Thoracic aorta (tissue), 2 donors: ENCODE measurements around the gene MED20. TPM values are rescaled to one million over a fixed set of nuclear protein-coding genes. Genes with fewer than 3 reads are reported as not detected.
"Not testable (repeated sequence)": the region's sequence is repeated elsewhere in the genome, so short reads cannot be mapped to it uniquely, and the experiment has no call there.

Source experiments
- ATAC-seq: fragments of 150-250 bp; one replicate; pipeline ENCODE4 v1.8.0; 2017; ENCODE audit warnings: low read depth; ENCODE audit not compliant: insufficient number of reproducible peaks, low FRiP score
- DNase-seq: peaks from one replicate; pipeline ENCODE4 v3.0.0-alpha.2; 2020; ENCODE audit warnings: low spot score
- H3K27ac ChIP-seq, 2 donors: fragments of 200-600 bp; sonication (generic); 1 replicate in 1 of 2; 2 replicates in 1 of 2; pipeline ENCODE4 v1.5.1; 2016; ENCODE audit warnings: mild to moderate bottlenecking in 2 of 2, moderate library complexity in 2 of 2
- H3K27me3 ChIP-seq: fragments of 200-600 bp; sonication (generic); replicated peaks from 2 replicates; pipeline ENCODE4 v1.6.0; 2016; ENCODE audit warnings: mild to moderate bottlenecking; ENCODE audit not compliant: insufficient read depth
- H3K36me3 ChIP-seq: fragments of 200-600 bp; sonication (generic); one replicate; pipeline ENCODE4 v1.5.1; 2016
- H3K4me1 ChIP-seq, 2 donors: fragments of 200-600 bp; sonication (generic); 1 replicate in 1 of 2; 2 replicates in 1 of 2; pipeline versions ENCODE4 v1.5.1 to v1.6.0; 2016; ENCODE audit warnings: low read depth in 2 of 2, mild to moderate bottlenecking in 1 of 2; ENCODE audit not compliant: control insufficient read depth in 1 of 2
- H3K4me3 ChIP-seq: fragments of 200-600 bp; sonication (generic); 2 replicates; pipeline ENCODE4 v1.5.1; 2016; ENCODE audit warnings: mild to moderate bottlenecking
- H3K9me3 ChIP-seq: fragments of 200-600 bp; sonication (generic); 2 replicates; pipeline ENCODE4 v1.5.1; 2016
- CTCF ChIP-seq: fragments of 200-600 bp; sonication (generic); IDR thresholded peaks from one replicate; pipeline ENCODE4 v1.5.1; 2019; ENCODE audit warnings: antibody characterized with exemption
- total RNA-seq, 2 donors: library from RNA; depleted of rRNA; stranded (reverse); fragments of >200 nt; gene quantifications; one replicate each; pipeline versions ENCODE4 v1.1.0 to v1.2.3, GENCODE V29; 2016

The MED20 gene
- total RNA-seq, 2 donors from 2014 or later = 5.6 to 11.6 TPM

DNA sequence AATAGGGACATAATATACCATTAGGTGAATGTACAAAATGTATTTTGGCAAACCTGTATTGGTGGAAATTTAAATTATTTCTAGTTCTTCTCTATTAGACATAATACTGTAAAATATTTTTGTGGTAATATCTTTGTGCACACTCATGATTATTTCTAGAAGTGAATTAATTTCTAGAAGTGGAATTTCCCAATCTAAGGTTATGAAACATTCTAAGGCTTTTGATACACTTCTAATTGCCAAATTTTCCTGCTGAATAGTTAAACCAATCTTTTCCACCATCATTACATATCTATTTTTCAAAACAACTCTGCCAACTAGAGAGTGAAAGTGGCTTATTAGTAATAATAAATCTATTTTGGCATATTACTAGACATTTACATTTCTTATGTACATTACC lies 22.5 kb upstream of the MED20 start:
- Histone ChIP-seq H3K36me3 (no peaks in the 10 kb centered on the region), H3K4me1 (peaks cover 24 to 29% of the 10 kb centered on the region in 2 donors), H3K27ac (no peak overlapping the region), H3K9me3 (no peaks in the 10 kb centered on the region), H3K4me3 (no peak overlapping the region), H3K27me3 (no peaks in the 10 kb centered on the region)
- ATAC-seq = no peak
- DNase-seq = no peak
- TF ChIP-seq CTCF = no peak

GRCh38 chr6:41942882-41943281 lies 21.9 kb upstream of the MED20 start:
- DNase-seq, H3K27ac ChIP-seq, H3K36me3 ChIP-seq, H3K27me3 ChIP-seq, H3K4me3 ChIP-seq, H3K9me3 ChIP-seq, ATAC-seq: not testable (repeated sequence)
- peaks cover 24 to 29% of the 10 kb centered on the region in 2 donors for H3K4me1 ChIP-seq

DNA sequence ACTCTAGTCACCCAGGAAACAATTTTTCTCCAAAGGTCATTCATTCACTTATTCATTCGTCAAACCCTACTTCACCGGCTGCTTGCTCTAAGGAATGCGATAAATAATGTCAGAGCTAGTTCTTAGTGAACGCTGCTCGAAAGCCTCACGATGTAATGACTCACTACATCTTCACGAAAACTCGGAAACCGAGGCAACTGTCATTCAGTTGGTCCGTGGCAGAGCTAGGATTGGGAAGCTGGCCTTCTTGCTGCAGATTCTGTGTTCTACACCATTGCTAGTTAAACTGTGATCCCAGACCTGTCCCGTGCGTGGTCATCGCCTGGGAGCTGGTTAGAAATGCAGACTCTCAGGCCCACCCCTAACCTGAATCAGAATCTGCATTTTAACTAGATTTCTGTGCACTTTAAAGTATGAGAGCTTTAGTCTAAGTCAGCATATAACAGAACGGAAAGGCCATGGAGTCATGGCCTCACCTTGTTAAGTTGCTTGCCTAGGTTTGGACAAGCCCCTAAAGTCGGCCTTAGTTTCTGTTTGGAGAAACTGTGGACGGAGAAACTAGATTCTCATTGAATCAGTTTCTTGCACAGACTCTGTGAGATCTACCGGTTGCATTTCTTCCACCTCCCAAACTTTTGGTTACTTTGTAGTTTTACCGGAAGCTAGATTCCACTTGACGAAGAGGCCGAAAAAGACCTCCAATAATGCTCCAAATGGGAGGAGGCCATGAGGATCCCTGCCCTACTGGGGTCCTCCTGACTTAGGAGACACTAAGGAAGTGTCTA lies 21.3 kb upstream of the MED20 start:
- Histone ChIP-seq H3K9me3 (no peaks in the 10 kb centered on the region), H3K4me1 (peaks cover 24 to 29% of the 10 kb centered on the region in 2 donors), H3K36me3 (no peaks in the 10 kb centered on the region), H3K27me3 (no peaks in the 10 kb centered on the region), H3K27ac (peak overlapping the region; percentile 71 to 83), H3K4me3 (peak overlapping the region; percentile 83)
- ATAC-seq (peak; percentile 36), DNase-seq (no peak)
- no peak for TF ChIP-seq CTCF

DNA sequence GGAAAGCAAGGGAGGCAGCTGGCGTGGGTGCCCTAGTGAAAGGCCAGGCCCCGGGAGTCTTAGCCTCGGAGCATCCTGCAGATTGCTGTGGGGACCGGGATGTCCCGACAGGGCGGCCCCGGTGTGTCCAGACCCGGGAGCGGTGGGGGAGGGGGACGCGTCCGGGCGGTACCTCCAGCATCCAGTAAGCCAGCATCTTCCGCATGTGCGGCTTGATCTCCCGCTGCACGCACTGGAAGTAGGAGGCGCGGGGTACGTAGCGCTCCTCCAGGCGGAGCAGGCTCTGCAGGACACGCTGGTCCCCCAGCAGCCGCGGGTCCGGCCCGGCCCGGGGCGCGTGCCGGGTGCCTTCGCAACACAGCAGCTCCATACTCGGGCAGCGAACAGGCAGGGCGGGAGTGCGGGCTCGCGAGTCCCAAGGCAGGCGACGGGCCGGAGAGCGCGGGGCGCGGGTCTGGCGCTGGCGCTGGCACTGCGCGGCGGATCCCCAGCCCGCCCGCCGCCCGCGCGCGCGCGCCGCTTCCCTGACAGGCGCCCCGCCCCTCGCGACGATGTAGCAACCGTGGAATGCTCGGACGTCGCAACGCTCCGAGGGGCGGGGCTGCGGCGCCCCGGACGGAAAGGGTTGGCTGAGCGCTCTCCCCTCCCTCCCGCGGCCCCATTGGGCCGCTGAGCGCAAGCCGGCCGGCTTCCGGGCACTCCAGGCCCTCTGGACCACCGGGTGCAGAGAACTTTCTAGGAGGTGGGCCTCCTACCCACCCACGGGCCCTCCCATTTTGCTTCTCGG lies 20.5 kb upstream of the MED20 start, which contains the start of gene CCND3:
CCND3 (minus strand) TSS at position 529 of the 787 bp plus-strand sequence; CDS start at position 370, 159 bp downstream.
- ATAC-seq (peak; percentile 84), DNase-seq (peak; percentile 65)
- Histone ChIP-seq H3K27me3 (no peaks in the 10 kb centered on the region), H3K27ac (peak within 1 kb of the TSS; percentile 71 to 83), H3K4me3 (peak within 1 kb of the TSS; percentile 83), H3K4me1 (peaks cover 29 to 33% of the 10 kb centered on the region in 2 donors), H3K36me3 (peaks cover 6% of the 10 kb centered on the region), H3K9me3 (no peaks in the 10 kb centered on the region)
- TF ChIP-seq CTCF = no peak

DNA sequence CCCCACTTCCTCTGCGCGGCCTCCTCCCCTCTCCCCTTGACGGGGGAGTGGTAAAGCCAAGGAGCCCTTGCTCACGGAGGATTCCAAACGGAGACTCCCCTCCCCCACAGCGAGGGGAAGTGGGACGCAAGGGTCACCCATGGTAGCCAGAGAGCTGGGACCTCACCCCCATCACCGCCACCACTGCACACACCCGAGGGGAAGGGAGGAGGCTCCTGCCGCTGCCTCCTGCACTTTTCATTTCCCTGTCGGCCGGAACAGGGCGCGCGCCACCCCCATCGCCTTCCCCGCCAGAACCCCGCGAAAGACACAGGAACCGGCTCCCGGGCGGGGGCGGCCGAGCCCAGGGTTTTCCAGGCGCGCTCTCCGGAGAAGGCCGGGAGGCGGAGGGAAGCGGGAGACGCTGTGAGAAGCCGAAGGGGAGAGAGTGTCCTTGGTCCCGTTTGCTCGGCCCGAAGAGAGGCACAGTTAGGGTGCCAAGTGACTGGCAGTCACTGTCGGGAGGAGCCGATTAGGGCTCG lies 19.9 kb upstream of the MED20 start:
- H3K36me3 ChIP-seq = peaks cover 8% of the 10 kb centered on the region
- H3K4me1 ChIP-seq = peaks cover 31 to 39% of the 10 kb centered on the region in 2 donors
- H3K27me3 ChIP-seq = no peaks in the 10 kb centered on the region
- no peak for TF ChIP-seq CTCF
- no peak for DNase-seq
- peak overlapping the region; percentile 83 for H3K4me3 ChIP-seq
- no peak for ATAC-seq
- H3K9me3 ChIP-seq = no peaks in the 10 kb centered on the region
- peak overlapping the region; percentile 55 to 65 for H3K27ac ChIP-seq
